ENCODE results near the gene DEGS2.

Gene DEGS2

DNA sequence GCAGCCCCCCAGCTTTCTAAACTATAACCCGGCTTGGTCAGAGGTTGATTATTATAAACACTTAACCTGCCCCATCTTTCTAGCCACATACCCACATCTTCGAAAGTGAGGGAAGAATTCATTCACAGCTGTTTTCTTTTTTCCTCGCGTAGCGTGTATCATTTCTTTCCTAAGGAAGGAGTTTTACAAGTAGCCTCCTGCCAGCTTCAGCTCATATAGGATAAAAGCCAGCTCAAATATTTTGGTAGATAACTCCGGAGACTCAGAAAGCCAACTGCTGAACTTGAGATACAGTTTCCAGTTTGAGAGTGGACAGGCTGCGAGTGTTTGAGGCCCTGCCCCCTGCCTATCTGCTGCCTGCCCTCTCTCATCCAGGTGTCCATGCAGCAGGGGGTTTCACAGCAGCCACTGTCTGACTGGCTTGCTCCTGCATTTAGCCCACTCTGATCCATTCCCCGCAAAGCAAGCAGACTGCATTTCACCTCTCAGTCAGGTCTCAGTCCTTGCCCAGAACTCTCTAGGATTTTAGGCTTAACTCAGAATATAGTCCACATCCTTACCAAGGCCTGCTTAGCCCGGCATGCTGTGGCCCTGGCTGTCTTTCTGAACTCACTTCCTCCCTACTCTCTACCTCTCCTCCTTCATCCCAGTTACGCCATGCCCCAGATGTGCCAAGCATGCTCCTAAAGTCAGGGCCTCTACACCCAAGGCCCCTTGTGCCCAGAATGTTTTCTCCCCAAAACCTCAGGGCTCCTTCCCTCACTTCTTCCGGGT, 47.3 kb downstream of the DEGS2 start:
- no peak overlapping the region for H2AFZ ChIP-seq (ENCODE audit: low read length)
- H3F3A ChIP-seq (ENCODE audit: low read depth), result no peaks in the 10 kb centered on the region
- H4K20me1 ChIP-seq (ENCODE audit: insufficient read depth, low read length, poor library complexity, severe bottlenecking), result peaks cover 25% of the 10 kb centered on the region
- TF ChIP-seq EZH2phosphoT487 (IDR thresholded peaks at IDR 0.05; ENCODE audit: borderline replicate concordance), result no peak
- TF ChIP-seq, protein P1, sequence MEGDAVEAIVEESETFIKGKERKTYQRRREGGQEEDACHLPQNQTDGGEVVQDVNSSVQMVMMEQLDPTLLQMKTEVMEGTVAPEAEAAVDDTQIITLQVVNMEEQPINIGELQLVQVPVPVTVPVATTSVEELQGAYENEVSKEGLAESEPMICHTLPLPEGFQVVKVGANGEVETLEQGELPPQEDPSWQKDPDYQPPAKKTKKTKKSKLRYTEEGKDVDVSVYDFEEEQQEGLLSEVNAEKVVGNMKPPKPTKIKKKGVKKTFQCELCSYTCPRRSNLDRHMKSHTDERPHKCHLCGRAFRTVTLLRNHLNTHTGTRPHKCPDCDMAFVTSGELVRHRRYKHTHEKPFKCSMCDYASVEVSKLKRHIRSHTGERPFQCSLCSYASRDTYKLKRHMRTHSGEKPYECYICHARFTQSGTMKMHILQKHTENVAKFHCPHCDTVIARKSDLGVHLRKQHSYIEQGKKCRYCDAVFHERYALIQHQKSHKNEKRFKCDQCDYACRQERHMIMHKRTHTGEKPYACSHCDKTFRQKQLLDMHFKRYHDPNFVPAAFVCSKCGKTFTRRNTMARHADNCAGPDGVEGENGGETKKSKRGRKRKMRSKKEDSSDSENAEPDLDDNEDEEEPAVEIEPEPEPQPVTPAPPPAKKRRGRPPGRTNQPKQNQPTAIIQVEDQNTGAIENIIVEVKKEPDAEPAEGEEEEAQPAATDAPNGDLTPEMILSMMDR (conservative IDR thresholded peaks at IDR 0.05; ENCODE audit: low read length), result no peak
- H3K9me2 ChIP-seq (replicated peaks; ENCODE audit: low read depth, low read length), result no peaks in the 10 kb centered on the region
- no peak overlapping the region for H3K4me3 ChIP-seq (ENCODE audit: low read length, poor library complexity, severe bottlenecking)
- H3K9ac ChIP-seq (ENCODE audit: low read depth, low read length, poor library complexity, severe bottlenecking), result no peak overlapping the region
- H3K79me2 ChIP-seq (ENCODE audit: insufficient read depth, low read length), result peaks cover 84% of the 10 kb centered on the region
- H3K4me2 ChIP-seq (ENCODE audit: low read depth, low read length, poor library complexity, severe bottlenecking), result no peak overlapping the region
- H3K27me3 ChIP-seq (ENCODE audit: insufficient read depth, low read length, poor library complexity, severe bottlenecking), result no peaks in the 10 kb centered on the region
- no peaks in the 10 kb centered on the region for H3K9me3 ChIP-seq (ENCODE audit: insufficient read depth, low read depth, low read length)
- H3K4me1 ChIP-seq (ENCODE audit: insufficient read depth, low read length, poor library complexity, severe bottlenecking), result peaks cover 15% of the 10 kb centered on the region
- peaks cover 93% of the 10 kb centered on the region; the same call in 1 of the 2 replicates for H3K36me3 ChIP-seq (ENCODE audit: insufficient read depth, low read length)

DNA sequence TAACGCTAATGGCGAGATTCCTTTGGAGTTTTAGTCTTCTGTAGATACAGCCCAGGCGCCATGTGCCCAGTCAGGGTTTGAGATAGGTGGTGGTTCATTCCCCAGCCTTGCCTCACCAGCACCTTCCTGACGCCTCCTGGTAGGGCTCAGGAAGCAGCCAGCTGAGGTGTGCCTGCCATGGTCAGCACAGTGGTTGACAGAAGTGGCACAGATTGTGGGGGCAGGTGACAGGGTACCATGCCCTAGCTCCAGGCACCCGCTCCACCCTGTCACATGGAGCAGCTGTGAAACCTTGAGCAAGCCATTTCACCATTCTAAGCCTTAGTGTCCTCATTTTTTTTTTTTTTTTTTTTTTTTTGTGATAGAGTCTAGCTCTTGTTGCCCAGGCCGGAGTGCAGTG, 48.6 kb downstream of the DEGS2 start:
- TF ChIP-seq, protein P1 (conservative IDR thresholded peaks at IDR 0.05; ENCODE audit: low read length), result no peak
- no peak for TF ChIP-seq EZH2phosphoT487 (IDR thresholded peaks at IDR 0.05; ENCODE audit: borderline replicate concordance)
- no peak overlapping the region for H3K4me3 ChIP-seq (ENCODE audit: low read length, poor library complexity, severe bottlenecking)
- H3K79me2 ChIP-seq (ENCODE audit: insufficient read depth, low read length), result peaks cover 94% of the 10 kb centered on the region

DNA sequence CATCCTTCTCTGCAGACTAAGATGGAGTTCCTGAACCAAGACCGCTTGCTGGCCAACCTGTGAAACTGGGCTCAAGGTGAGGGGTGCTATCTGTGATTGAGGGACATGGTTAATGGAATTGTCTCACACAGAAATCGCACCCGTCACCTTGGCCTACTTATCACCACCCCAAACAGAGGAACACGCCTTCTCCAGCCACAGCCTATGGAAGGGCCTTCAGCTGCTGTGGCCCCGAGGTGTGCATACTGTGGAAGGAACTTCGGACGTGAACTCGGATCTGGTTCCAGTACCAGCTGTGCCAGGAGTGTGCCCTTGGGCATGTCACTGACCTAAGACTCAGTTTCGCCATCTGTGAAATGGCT, 49.9 kb downstream of the DEGS2 start:
- Histone ChIP-seq H3K4me2 (ENCODE audit: low read depth, low read length, poor library complexity, severe bottlenecking) (no peak overlapping the region), H4K20me1 (ENCODE audit: insufficient read depth, low read length, poor library complexity, severe bottlenecking) (peaks cover 49% of the 10 kb centered on the region)

More for the DNA sequence above, 48.6 kb downstream of the DEGS2 start:
- H3K4me2 ChIP-seq (ENCODE audit: low read depth, low read length, poor library complexity, severe bottlenecking), result no peak overlapping the region
- H3K9me2 ChIP-seq (replicated peaks; ENCODE audit: low read depth, low read length), result no peaks in the 10 kb centered on the region
- no peak overlapping the region for H2AFZ ChIP-seq (ENCODE audit: low read length)
- H3K9me3 ChIP-seq (ENCODE audit: insufficient read depth, low read depth, low read length), result no peaks in the 10 kb centered on the region
- H4K20me1 ChIP-seq (ENCODE audit: insufficient read depth, low read length, poor library complexity, severe bottlenecking), result peaks cover 38% of the 10 kb centered on the region
- H3K27me3 ChIP-seq (ENCODE audit: insufficient read depth, low read length, poor library complexity, severe bottlenecking), result no peaks in the 10 kb centered on the region
- no peak overlapping the region for H3K9ac ChIP-seq (ENCODE audit: low read depth, low read length, poor library complexity, severe bottlenecking)
- peaks cover 28% of the 10 kb centered on the region for H3K4me1 ChIP-seq (ENCODE audit: insufficient read depth, low read length, poor library complexity, severe bottlenecking)
- H3K36me3 ChIP-seq (ENCODE audit: insufficient read depth, low read length), result peaks cover 93% of the 10 kb centered on the region
- no peaks in the 10 kb centered on the region for H3F3A ChIP-seq (ENCODE audit: low read depth)

More for the DNA sequence above, 49.9 kb downstream of the DEGS2 start:
- Histone ChIP-seq H3K9ac (ENCODE audit: low read depth, low read length, poor library complexity, severe bottlenecking) (no peak overlapping the region), H3K9me2 (replicated peaks; ENCODE audit: low read depth, low read length) (no peaks in the 10 kb centered on the region), H3K4me3 (ENCODE audit: low read length, poor library complexity, severe bottlenecking) (no peak overlapping the region), H3K9me3 (ENCODE audit: insufficient read depth, low read depth, low read length) (no peaks in the 10 kb centered on the region), H3F3A (ENCODE audit: low read depth) (no peaks in the 10 kb centered on the region), H2AFZ (ENCODE audit: low read length) (no peak overlapping the region), H3K79me2 (ENCODE audit: insufficient read depth, low read length) (peaks cover 96% of the 10 kb centered on the region), H3K27me3 (ENCODE audit: insufficient read depth, low read length, poor library complexity, severe bottlenecking) (no peaks in the 10 kb centered on the region), H3K36me3 (ENCODE audit: insufficient read depth, low read length) (peaks cover 91% of the 10 kb centered on the region), H3K4me1 (ENCODE audit: insufficient read depth, low read length, poor library complexity, severe bottlenecking) (peaks cover 37% of the 10 kb centered on the region)
- TF ChIP-seq, protein P1 (conservative IDR thresholded peaks at IDR 0.05; ENCODE audit: low read length), result no peak
- TF ChIP-seq EZH2phosphoT487 (IDR thresholded peaks at IDR 0.05; ENCODE audit: borderline replicate concordance), result no peak
